ENCODE measurements around the gene HIPK2. TPM values are rescaled to one million over a fixed set of nuclear protein-coding genes. Genes with fewer than 3 reads are reported as not detected.

HIPK2 gene
- total RNA-seq, 1 donor from 2014 or later, result 5.8 TPM

DNA sequence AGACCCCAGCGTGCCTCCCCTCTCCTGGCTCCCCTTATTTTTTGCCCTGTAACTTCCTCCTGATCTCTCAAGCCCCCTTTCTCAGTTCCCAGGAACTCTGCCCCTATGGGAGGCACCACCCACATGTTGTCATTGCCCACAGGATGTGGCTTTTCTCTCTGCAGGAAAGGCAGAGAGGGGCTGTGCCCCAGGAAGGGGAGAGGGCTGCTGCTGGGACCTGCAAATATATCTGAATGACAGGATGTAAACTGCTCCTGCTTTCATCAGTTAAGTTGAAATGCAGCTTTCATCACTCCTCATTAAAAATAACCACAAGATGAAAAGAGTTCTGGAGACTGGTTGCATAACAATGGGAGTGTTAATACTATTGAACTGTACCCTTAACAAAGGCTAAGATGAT is 151.0 kb downstream of the HIPK2 start:
- FAIRE-seq, result no peak

DNA sequence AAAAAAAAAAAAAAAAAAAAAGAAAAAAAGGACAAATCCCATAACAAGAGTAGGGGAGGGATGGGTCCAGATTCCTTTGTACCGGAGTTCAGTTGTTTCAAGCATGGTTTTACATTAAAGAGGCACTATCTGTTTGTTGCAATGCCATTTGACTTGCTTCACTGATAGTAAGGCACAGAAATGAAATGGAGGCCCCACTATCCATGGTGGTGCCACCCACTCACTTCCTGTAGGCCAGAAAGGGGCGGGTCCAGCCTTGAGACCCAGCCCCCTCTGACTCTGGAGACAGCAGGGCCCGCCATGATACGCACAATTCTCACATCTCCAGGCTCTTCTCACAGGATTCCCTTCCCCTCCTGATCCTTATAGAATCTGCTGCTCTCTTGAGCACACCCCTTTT is 154.3 kb downstream of the HIPK2 start:
- no peak for DNase-seq (ENCODE audit: low read depth)
- TF ChIP-seq, protein P1, sequence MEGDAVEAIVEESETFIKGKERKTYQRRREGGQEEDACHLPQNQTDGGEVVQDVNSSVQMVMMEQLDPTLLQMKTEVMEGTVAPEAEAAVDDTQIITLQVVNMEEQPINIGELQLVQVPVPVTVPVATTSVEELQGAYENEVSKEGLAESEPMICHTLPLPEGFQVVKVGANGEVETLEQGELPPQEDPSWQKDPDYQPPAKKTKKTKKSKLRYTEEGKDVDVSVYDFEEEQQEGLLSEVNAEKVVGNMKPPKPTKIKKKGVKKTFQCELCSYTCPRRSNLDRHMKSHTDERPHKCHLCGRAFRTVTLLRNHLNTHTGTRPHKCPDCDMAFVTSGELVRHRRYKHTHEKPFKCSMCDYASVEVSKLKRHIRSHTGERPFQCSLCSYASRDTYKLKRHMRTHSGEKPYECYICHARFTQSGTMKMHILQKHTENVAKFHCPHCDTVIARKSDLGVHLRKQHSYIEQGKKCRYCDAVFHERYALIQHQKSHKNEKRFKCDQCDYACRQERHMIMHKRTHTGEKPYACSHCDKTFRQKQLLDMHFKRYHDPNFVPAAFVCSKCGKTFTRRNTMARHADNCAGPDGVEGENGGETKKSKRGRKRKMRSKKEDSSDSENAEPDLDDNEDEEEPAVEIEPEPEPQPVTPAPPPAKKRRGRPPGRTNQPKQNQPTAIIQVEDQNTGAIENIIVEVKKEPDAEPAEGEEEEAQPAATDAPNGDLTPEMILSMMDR (IDR thresholded peaks at IDR 0.05; ENCODE audit: insufficient read depth, low read length, severe bottlenecking), result no peak
- no peak for FAIRE-seq
- no peaks in the 10 kb centered on the region for H3K27me3 ChIP-seq (ENCODE audit: control insufficient read depth, insufficient read depth, low read length)
- H3K4me3 ChIP-seq (ENCODE audit: low read depth, low read length), result no peak overlapping the region
- peaks cover 14% of the 10 kb centered on the region for H3K36me3 ChIP-seq (ENCODE audit: control insufficient read depth, insufficient read depth, low read length)

More for the DNA sequence above, 151.0 kb downstream of the HIPK2 start:
- DNase-seq (ENCODE audit: low read depth), result no peak
- TF ChIP-seq, protein P1 (IDR thresholded peaks at IDR 0.05; ENCODE audit: insufficient read depth, low read length, severe bottlenecking), result no peak
- H3K4me3 ChIP-seq (ENCODE audit: low read depth, low read length), result no peak overlapping the region
- H3K27me3 ChIP-seq (ENCODE audit: control insufficient read depth, insufficient read depth, low read length), result no peaks in the 10 kb centered on the region
- H3K36me3 ChIP-seq (ENCODE audit: control insufficient read depth, insufficient read depth, low read length), result peaks cover 19% of the 10 kb centered on the region

DNA sequence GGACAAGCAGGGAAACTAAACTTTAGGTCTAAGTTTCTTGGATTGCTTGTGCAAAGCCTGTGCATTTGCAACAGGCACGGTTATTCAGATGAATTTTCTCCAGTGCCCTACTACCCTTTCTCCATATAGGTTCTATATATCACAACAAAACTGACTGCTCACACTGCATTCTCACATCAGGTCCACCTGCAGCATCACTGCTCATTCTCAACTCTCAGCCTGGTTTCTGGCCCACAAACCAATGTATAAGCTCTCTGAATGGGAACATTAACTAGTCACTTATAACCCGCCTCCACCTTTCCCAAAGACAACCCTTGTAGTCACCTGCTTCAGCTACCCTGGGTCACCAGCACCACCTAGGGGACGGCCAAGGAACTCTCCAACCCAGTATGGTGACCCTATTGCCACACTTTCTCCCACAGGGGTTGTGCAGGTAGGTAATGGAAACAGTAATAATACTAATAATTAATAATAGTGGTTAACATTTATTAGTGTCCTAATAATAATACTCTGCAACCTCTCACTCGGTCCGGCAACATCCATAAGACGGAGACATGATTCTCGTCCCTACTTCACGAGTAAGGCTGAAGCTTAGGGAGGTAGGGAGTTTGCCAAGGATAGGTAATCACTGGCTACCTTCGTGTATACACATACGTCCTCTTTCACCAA is 157.0 kb downstream of the HIPK2 start:
- TF ChIP-seq, protein P1 (IDR thresholded peaks at IDR 0.05; ENCODE audit: insufficient read depth, low read length, severe bottlenecking), result peak; percentile 76
- Histone ChIP-seq H3K36me3 (ENCODE audit: control insufficient read depth, insufficient read depth, low read length) (peaks cover 15% of the 10 kb centered on the region), H3K27me3 (ENCODE audit: control insufficient read depth, insufficient read depth, low read length) (no peaks in the 10 kb centered on the region), H3K4me3 (ENCODE audit: low read depth, low read length) (no peak overlapping the region)
- DNase-seq (ENCODE audit: low read depth) (peak; percentile 41), FAIRE-seq (no peak)

DNA sequence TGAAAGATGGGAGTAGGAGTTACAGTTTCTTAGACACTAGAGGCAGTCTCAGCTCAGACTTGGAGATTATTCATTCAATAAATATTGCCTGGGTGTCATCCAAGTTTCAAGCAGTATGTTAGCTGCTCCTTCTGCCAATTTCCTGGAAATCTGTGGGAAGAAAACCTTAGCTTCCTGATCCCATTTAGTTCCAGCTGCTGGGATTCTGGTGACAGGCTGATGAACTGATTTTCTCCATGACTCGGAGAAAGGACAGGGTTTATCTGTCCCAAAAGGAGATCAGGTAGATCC is 158.5 kb downstream of the HIPK2 start:
- H3K4me3 ChIP-seq (ENCODE audit: low read depth, low read length), result no peak overlapping the region
- DNase-seq (ENCODE audit: low read depth), result peak; percentile 42
- no peak for FAIRE-seq
- no peaks in the 10 kb centered on the region for H3K27me3 ChIP-seq (ENCODE audit: control insufficient read depth, insufficient read depth, low read length)
- peaks cover 19% of the 10 kb centered on the region for H3K36me3 ChIP-seq (ENCODE audit: control insufficient read depth, insufficient read depth, low read length)
- TF ChIP-seq, protein P1 (IDR thresholded peaks at IDR 0.05; ENCODE audit: insufficient read depth, low read length, severe bottlenecking), result no peak

DNA sequence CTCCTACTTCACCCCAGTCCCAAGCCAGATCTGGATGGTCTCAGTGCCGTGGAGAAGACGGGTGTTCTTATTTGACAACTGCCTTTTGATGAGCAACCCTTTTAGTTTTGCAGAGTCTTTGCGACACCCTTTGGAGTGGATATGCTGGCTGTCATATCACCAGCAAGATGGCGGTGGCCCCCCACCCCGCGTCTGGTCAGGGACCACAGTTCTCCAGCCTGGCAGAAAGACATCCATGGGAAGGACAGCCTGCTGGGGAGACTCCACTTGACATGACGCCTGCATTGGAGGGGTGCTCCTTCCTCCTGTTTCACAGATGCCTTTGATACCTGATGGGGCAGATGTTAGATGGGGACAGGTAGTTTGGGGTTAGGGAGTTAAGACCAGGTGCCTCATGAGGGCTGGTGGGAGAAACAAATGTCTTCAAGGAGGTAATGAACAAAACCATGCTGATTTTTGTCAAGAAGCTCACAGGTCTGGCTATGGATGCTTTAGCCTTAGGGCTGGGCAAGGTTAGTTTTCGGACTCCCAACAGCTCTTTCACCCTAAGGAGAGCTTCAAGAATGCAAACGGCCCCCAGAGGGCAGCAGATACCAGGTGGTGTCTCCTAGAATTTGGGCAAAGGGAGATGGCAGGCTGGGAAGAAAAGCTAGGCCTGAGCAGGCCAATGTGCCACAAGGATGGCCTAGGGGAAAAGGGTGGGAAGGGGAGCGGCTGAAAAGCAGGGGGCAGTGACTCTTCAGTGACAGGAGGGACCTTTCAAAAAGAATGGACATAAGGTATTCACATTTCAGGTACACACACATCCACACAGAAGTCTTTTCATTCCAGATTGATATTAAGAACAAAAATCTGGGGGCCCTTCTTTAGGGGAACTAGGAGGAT is 159.1 kb downstream of the HIPK2 start:
- Histone ChIP-seq H3K36me3 (ENCODE audit: control insufficient read depth, insufficient read depth, low read length) (peaks cover 24% of the 10 kb centered on the region), H3K27me3 (ENCODE audit: control insufficient read depth, insufficient read depth, low read length) (no peaks in the 10 kb centered on the region), H3K4me3 (ENCODE audit: low read depth, low read length) (no peak overlapping the region)
- DNase-seq (ENCODE audit: low read depth) (peak; percentile 21), FAIRE-seq (no peak)
- TF ChIP-seq, protein P1 (IDR thresholded peaks at IDR 0.05; ENCODE audit: insufficient read depth, low read length, severe bottlenecking), result peak; percentile 57

All from bronchial epithelial cell (primary cell).